ENCODE data around the gene CLCN7.

The CLCN7 gene

GRCh38 chr16:1495889-1496262, 21.0 kb upstream of the CLCN7 start:
- H3K9ac ChIP-seq = no peak overlapping the region

DNA sequence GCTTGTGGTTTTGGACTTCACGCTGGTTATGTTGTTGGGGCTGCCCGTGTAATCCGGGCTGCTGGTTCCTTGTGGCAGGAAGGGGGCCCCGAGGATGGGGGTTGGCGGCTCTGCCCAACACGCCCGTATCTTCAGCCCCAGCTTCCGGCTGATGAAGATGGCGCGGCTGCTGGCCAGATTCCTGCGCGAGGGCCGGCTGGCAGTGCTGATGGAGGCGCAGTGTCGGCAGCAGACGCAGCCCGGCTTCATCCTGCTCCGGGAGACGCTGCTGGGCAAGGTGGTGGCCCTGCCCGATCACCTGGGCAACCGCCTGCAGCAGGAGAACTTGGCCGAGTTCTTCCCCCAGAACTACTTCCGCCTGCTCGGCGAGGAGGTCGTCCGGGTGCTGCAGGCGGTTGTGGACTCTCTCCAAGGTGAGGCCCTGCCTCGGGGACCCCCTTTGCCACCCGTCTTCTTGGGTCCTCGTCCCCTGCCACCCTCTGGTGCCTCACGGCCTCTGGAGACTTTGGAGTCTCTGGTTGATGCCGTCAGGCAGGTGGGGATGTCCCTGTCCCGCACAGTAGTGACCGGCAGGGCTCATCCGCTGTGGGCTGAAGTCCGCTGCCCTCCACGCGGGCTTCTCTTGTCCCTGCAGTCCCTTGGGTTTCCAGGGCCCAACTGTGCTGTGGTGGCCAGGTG, 20.5 kb upstream of the CLCN7 start:
- Histone ChIP-seq H3K79me2 (ENCODE audit: insufficient read depth, low read depth) (peaks cover 20% of the 10 kb centered on the region), H3K4me3 (IDR thresholded peaks at IDR 0.05; ENCODE audit: insufficient read depth, low read depth, low read length) (no peak overlapping the region), H3K27me3 (ENCODE audit: insufficient read depth, low read depth) (no peaks in the 10 kb centered on the region), H3K4me1 (ENCODE audit: low read depth, poor library complexity, severe bottlenecking) (peaks cover 15% of the 10 kb centered on the region), H3K36me3 (ENCODE audit: insufficient read depth) (no peaks in the 10 kb centered on the region; the same call in 1 of the 2 replicates), H3K9ac (no peak overlapping the region), H3K27ac (no peak overlapping the region), H4K20me1 (ENCODE audit: insufficient read depth) (no peaks in the 10 kb centered on the region), H2AFZ (ENCODE audit: low read depth) (no peak overlapping the region), H3K4me2 (no peak overlapping the region)
- TF ChIP-seq, protein P1, sequence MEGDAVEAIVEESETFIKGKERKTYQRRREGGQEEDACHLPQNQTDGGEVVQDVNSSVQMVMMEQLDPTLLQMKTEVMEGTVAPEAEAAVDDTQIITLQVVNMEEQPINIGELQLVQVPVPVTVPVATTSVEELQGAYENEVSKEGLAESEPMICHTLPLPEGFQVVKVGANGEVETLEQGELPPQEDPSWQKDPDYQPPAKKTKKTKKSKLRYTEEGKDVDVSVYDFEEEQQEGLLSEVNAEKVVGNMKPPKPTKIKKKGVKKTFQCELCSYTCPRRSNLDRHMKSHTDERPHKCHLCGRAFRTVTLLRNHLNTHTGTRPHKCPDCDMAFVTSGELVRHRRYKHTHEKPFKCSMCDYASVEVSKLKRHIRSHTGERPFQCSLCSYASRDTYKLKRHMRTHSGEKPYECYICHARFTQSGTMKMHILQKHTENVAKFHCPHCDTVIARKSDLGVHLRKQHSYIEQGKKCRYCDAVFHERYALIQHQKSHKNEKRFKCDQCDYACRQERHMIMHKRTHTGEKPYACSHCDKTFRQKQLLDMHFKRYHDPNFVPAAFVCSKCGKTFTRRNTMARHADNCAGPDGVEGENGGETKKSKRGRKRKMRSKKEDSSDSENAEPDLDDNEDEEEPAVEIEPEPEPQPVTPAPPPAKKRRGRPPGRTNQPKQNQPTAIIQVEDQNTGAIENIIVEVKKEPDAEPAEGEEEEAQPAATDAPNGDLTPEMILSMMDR (conservative IDR thresholded peaks at IDR 0.05; ENCODE audit: low read depth, low read length) = no peak

More at GRCh38 chr16:1495889-1496262, 21.0 kb upstream of the CLCN7 start:
- Histone ChIP-seq H3K27ac (no peak overlapping the region), H3K79me2 (ENCODE audit: insufficient read depth, low read depth) (peaks cover 20% of the 10 kb centered on the region), H4K20me1 (ENCODE audit: insufficient read depth) (no peaks in the 10 kb centered on the region), H3K27me3 (ENCODE audit: insufficient read depth, low read depth) (no peaks in the 10 kb centered on the region), H3K4me2 (no peak overlapping the region), H3K4me3 (IDR thresholded peaks at IDR 0.05; ENCODE audit: insufficient read depth, low read depth, low read length) (no peak overlapping the region), H2AFZ (ENCODE audit: low read depth) (no peak overlapping the region), H3K4me1 (ENCODE audit: low read depth, poor library complexity, severe bottlenecking) (peaks cover 15% of the 10 kb centered on the region), H3K36me3 (ENCODE audit: insufficient read depth) (no peaks in the 10 kb centered on the region; the same call in 1 of the 2 replicates)
- TF ChIP-seq, protein P1 (conservative IDR thresholded peaks at IDR 0.05; ENCODE audit: low read depth, low read length) = no peak

GRCh38 chr16:1494711-1495110, 19.9 kb upstream of the CLCN7 start:
- Histone ChIP-seq H3K36me3 (ENCODE audit: insufficient read depth) (no peaks in the 10 kb centered on the region; the same call in 1 of the 2 replicates), H3K9ac (no peak overlapping the region), H3K27me3 (ENCODE audit: insufficient read depth, low read depth) (no peaks in the 10 kb centered on the region), H2AFZ (ENCODE audit: low read depth) (no peak overlapping the region), H4K20me1 (ENCODE audit: insufficient read depth) (no peaks in the 10 kb centered on the region), H3K4me2 (peak overlapping the region; percentile 71; the same call in 1 of the 2 replicates), H3K4me1 (ENCODE audit: low read depth, poor library complexity, severe bottlenecking) (peaks cover 15% of the 10 kb centered on the region), H3K27ac (no peak overlapping the region), H3K4me3 (IDR thresholded peaks at IDR 0.05; ENCODE audit: insufficient read depth, low read depth, low read length) (no peak overlapping the region), H3K79me2 (ENCODE audit: insufficient read depth, low read depth) (peaks cover 20% of the 10 kb centered on the region)
- TF ChIP-seq, protein P1 (conservative IDR thresholded peaks at IDR 0.05; ENCODE audit: low read depth, low read length) = no peak

DNA sequence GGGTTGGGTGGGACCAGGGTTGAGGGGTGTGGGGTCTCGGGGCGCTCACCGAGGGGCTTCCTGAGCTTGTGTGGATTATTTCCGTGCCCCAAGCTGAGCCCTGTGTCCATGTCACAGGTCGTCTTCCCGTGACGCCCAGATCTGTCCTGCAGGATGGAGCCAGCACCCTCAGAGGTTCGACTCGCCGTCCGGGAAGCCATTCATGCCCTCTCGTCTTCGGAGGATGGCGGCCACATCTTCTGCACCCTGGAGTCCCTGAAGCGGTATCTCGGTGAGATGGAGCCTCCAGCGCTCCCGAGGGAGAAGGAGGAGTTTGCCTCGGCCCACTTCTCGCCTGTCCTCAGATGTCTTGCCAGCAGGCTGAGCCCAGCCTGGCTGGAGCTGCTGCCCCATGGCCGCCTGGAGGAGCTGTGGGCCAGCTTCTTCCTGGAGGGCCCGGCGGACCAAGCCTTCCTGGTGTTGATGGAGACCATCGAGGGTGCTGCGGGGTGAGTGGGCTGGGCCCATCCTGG, 19.4 kb upstream of the CLCN7 start:
- H4K20me1 ChIP-seq (ENCODE audit: insufficient read depth) = no peaks in the 10 kb centered on the region
- H3K4me3 ChIP-seq (IDR thresholded peaks at IDR 0.05; ENCODE audit: insufficient read depth, low read depth, low read length) = no peak overlapping the region
- H3K36me3 ChIP-seq (ENCODE audit: insufficient read depth) = no peaks in the 10 kb centered on the region; the same call in 1 of the 2 replicates
- peak overlapping the region; percentile 71 for H3K4me2 ChIP-seq
- peaks cover 20% of the 10 kb centered on the region for H3K79me2 ChIP-seq (ENCODE audit: insufficient read depth, low read depth)
- H3K9ac ChIP-seq = peak overlapping the region; percentile 90; the same call in 1 of the 2 replicates
- no peaks in the 10 kb centered on the region for H3K27me3 ChIP-seq (ENCODE audit: insufficient read depth, low read depth)
- no peak overlapping the region for H3K27ac ChIP-seq
- TF ChIP-seq, protein P1 (conservative IDR thresholded peaks at IDR 0.05; ENCODE audit: low read depth, low read length) = no peak
- H3K4me1 ChIP-seq (ENCODE audit: low read depth, poor library complexity, severe bottlenecking) = peaks cover 15% of the 10 kb centered on the region
- H2AFZ ChIP-seq (ENCODE audit: low read depth) = no peak overlapping the region

All from KMS-11 (cell line).